HG03342 (cell line): ENCODE results near the gene GH2.
A peak's percentile ranks its signal among the peaks of the same experiment; 100 is the strongest.
"Not testable (repeated sequence)": the region's sequence is repeated elsewhere in the genome, so short reads cannot be mapped to it uniquely, and the experiment has no call there.

Source experiments
- ATAC-seq: cut with Tn5 transposase; IDR thresholded peaks from one replicate; pipeline ENCODE4 v1.9.1; 2021; ENCODE audit warnings: mild to moderate bottlenecking, moderate library complexity; ENCODE audit not compliant: unreplicated experiment

Gene GH2

GRCh38 chr17:63881935-63882601 lies at the start of gene GH2:
TSS of gene GH2 (minus strand) at chr17:63881944. CDS start at chr17:63881801, 143 bp downstream.
- no peak for ATAC-seq

- ATAC-seq: peak; percentile 41
Measured at GRCh38 chr17:63930951-63931575, 49.3 kb upstream of the GH2 start.

- no peak for ATAC-seq
Measured at GRCh38 chr17:63929860-63930766, 48.4 kb upstream of the GH2 start.

GRCh38 chr17:63928966-63929695 lies 47.4 kb upstream of the GH2 start:
- ATAC-seq: no peak

- no peak for ATAC-seq
Measured at GRCh38 chr17:63928172-63928666, 46.5 kb upstream of the GH2 start.

- ATAC-seq: no peak
Measured at GRCh38 chr17:63927464-63928171, 45.9 kb upstream of the GH2 start.

GRCh38 chr17:63926164-63926563 lies 44.4 kb upstream of the GH2 start:
- ATAC-seq: no peak

GRCh38 chr17:63925615-63926014 lies 43.9 kb upstream of the GH2 start:
- ATAC-seq: no peak

GRCh38 chr17:63922402-63922801 lies 40.7 kb upstream of the GH2 start:
- ATAC-seq: peak; percentile 57

- not testable (repeated sequence) for ATAC-seq
Measured at GRCh38 chr17:63920779-63921178, 39.0 kb upstream of the GH2 start.

GRCh38 chr17:63920050-63920449 lies 38.3 kb upstream of the GH2 start:
- not testable (repeated sequence) for ATAC-seq

- peak; percentile 47 for ATAC-seq
Measured at GRCh38 chr17:63919311-63919723, 37.6 kb upstream of the GH2 start.

- ATAC-seq: not testable (repeated sequence)
Measured at GRCh38 chr17:63918789-63919305, 37.1 kb upstream of the GH2 start, which contains the start of gene GH1. TSS of gene GH1 (minus strand) at chr17:63918839. CDS start at chr17:63918776, 63 bp downstream.

- no peak for ATAC-seq
Measured at GRCh38 chr17:63918305-63918704, 36.6 kb upstream of the GH2 start.

GRCh38 chr17:63917646-63918045 lies 35.9 kb upstream of the GH2 start:
- no peak for ATAC-seq

- not testable (repeated sequence) for ATAC-seq
Measured at GRCh38 chr17:63917206-63917605, 35.5 kb upstream of the GH2 start.

GRCh38 chr17:63916566-63917185 lies 34.9 kb upstream of the GH2 start:
- ATAC-seq: no peak

- ATAC-seq: not testable (repeated sequence)
Measured at GRCh38 chr17:63915753-63916152, 34.0 kb upstream of the GH2 start.

GRCh38 chr17:63914471-63914870 lies 32.7 kb upstream of the GH2 start:
- ATAC-seq: no peak
